GM12801 (cell line): ENCODE results near the gene NAT9.

Experiments
- TF ChIP-seq, protein P1 (sequence below): IDR thresholded peaks from one replicate; pipeline ENCODE4 v1.5.1; 2011; ENCODE audit warnings: control low read depth; ENCODE audit not compliant: insufficient read length; ENCODE audit errors: extremely low read depth

Gene NAT9

GRCh38 chr17:74803971-74804370 lies 27.8 kb upstream of the NAT9 start:
- TF ChIP-seq, protein P1, sequence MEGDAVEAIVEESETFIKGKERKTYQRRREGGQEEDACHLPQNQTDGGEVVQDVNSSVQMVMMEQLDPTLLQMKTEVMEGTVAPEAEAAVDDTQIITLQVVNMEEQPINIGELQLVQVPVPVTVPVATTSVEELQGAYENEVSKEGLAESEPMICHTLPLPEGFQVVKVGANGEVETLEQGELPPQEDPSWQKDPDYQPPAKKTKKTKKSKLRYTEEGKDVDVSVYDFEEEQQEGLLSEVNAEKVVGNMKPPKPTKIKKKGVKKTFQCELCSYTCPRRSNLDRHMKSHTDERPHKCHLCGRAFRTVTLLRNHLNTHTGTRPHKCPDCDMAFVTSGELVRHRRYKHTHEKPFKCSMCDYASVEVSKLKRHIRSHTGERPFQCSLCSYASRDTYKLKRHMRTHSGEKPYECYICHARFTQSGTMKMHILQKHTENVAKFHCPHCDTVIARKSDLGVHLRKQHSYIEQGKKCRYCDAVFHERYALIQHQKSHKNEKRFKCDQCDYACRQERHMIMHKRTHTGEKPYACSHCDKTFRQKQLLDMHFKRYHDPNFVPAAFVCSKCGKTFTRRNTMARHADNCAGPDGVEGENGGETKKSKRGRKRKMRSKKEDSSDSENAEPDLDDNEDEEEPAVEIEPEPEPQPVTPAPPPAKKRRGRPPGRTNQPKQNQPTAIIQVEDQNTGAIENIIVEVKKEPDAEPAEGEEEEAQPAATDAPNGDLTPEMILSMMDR = no peak

GRCh38 chr17:74803388-74803930 lies 27.3 kb upstream of the NAT9 start:
- TF ChIP-seq, protein P1 = no peak

DNA sequence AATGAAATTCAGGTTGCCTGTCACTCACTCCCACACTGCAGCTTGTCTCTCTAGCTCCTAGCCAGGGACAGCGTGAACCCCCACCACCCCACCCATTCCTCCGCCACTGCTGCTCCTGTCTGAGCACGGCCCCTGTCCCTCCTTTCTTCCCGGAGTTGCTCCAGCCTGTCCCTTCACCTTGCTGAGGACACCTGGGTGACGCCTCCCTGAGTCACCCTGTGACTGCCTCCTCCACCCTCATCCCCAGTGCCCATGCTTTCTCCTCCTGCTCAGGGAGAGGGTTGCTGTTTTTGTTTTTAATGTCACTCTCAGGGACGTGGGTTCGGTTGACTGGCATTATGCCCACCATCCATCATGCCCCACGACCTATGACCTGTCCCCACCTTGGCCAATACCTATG lies 25.8 kb upstream of the NAT9 start:
- TF ChIP-seq, protein P1 = no peak

- TF ChIP-seq, protein P1 = no peak
These were observed 24.4 kb upstream of the NAT9 start for GRCh38 chr17:74800531-74800930.

GRCh38 chr17:74799097-74799496 lies 23.0 kb upstream of the NAT9 start:
- TF ChIP-seq, protein P1 = no peak

DNA sequence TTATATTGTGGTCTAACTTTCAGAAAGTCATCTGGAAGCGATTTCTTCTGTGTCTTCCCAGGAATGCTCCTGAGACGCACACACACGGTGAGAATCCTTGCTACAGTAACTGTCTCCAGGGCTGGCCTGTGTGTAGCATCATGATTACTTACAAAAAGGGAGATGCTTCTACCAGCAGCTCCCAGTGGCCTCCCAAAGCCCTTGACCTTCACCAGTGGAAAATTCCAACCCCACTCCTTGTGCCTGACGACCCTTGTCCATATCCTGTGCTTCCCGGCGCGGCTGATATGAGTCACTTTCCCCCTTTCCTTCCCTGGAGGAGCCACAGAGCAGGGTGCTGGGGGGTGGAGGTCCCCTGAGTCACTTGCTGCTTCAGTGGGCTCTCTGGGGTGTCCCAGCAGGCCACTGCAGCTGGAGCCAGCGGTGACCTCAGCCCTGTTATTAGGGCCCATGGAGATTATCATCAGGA lies 22.1 kb upstream of the NAT9 start:
- TF ChIP-seq, protein P1 = no peak

- TF ChIP-seq, protein P1 = no peak
These were observed 21.7 kb upstream of the NAT9 start for GRCh38 chr17:74797824-74798223.
